Aortic smooth muscle cell (primary cell): ENCODE measurements around the gene SLC22A3. TPM values are rescaled to one million over a fixed set of nuclear protein-coding genes. Genes with fewer than 3 reads are reported as not detected.

Experiments
- total RNA-seq: library from RNA; depleted of rRNA; stranded (reverse); fragments of >200 nt; gene quantifications from 2 replicates; pipeline ENCODE4 v1.2.3, GENCODE V29; 2014

SLC22A3 gene, protein sequence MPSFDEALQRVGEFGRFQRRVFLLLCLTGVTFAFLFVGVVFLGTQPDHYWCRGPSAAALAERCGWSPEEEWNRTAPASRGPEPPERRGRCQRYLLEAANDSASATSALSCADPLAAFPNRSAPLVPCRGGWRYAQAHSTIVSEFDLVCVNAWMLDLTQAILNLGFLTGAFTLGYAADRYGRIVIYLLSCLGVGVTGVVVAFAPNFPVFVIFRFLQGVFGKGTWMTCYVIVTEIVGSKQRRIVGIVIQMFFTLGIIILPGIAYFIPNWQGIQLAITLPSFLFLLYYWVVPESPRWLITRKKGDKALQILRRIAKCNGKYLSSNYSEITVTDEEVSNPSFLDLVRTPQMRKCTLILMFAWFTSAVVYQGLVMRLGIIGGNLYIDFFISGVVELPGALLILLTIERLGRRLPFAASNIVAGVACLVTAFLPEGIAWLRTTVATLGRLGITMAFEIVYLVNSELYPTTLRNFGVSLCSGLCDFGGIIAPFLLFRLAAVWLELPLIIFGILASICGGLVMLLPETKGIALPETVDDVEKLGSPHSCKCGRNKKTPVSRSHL
- 0.92 and 3.4 TPM in 2 replicates for total RNA-seq

DNA sequence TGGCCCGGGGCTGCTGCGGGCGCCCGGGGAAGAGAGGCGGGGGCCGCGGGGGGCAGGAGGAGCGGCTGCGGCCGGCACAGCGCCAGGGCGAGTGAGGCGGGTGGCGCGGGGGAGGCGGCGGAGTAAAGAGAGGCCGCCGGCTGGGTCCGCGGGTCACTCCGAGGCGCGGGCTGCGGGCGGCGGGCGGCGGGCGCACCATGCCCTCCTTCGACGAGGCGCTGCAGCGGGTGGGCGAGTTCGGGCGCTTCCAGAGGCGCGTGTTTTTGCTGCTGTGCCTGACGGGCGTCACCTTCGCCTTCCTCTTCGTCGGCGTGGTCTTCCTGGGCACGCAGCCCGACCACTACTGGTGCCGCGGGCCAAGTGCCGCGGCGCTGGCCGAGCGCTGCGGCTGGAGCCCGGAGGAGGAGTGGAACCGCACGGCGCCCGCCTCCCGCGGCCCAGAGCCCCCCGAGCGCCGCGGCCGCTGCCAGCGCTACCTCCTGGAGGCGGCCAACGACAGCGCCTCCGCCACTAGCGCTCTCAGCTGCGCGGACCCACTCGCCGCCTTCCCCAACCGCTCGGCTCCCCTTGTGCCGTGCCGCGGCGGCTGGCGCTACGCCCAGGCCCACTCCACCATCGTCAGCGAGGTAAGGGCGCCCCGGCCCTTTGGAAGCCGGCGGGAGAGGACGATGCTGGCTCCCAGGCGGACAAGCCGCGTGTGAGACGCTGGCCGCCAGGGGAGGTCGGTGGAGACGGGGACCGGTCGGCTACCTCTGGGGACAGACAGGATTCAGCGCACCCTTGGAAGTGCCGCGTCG is at the start of gene SLC22A3:
SLC22A3 (plus strand) TSS at position 156 of the 797 bp plus-strand sequence; CDS start at position 198, 42 bp downstream.

Other genes starting within 250 kb of the SLC22A3 start
- 0.53 and 0.75 TPM in 2 replicates for gene SLC22A1, start 226.6 kb upstream of the SLC22A3 start, total RNA-seq
- 0.13 TPM in 1 of 2 replicates, not detected in the other for gene SLC22A2, start 89.6 kb upstream of the SLC22A3 start, total RNA-seq